CD4-positive, alpha-beta T cell treated with Interleukin-4 for 1 hour (primary cell): Measurements from ENCODE around the gene LBX1.

ENCODE experiments used
- DNase-seq, 2 donors: peaks; one replicate each; pipeline ENCODE4 v3.0.0-alpha.2; 2020 to 2022

Gene LBX1

GRCh38 chr10:101241840-101242707 is 12.8 kb upstream of the LBX1 start:
- DNase-seq, result no peak

- DNase-seq, result no peak
These were observed 9.5 kb upstream of the LBX1 start for GRCh38 chr10:101238732-101239105.

- DNase-seq, result no peak
These were observed 8.9 kb upstream of the LBX1 start for GRCh38 chr10:101237982-101238731.

- no peak for DNase-seq
These were observed 8.1 kb upstream of the LBX1 start for GRCh38 chr10:101237081-101237981.

GRCh38 chr10:101236376-101237080 is 7.3 kb upstream of the LBX1 start:
- DNase-seq, result no peak

GRCh38 chr10:101235766-101236165 is 6.5 kb upstream of the LBX1 start:
- DNase-seq, result no peak

GRCh38 chr10:101234333-101234732 is 5.1 kb upstream of the LBX1 start:
- DNase-seq, result no peak

GRCh38 chr10:101233863-101234262 is 4.6 kb upstream of the LBX1 start:
- no peak for DNase-seq

- no peak for DNase-seq
These were observed 4.2 kb upstream of the LBX1 start for GRCh38 chr10:101233443-101233842.

GRCh38 chr10:101231912-101232689 is 2.8 kb upstream of the LBX1 start:
- DNase-seq, result no peak

- no peak for DNase-seq
These were observed 1.8 kb upstream of the LBX1 start for GRCh38 chr10:101231092-101231491.

GRCh38 chr10:101230183-101230917 is 1.1 kb upstream of the LBX1 start:
- no peak for DNase-seq

GRCh38 chr10:101228966-101229265 is 347 bp downstream of the LBX1 start:
- DNase-seq, result no peak

GRCh38 chr10:101228153-101228965 is 904 bp downstream of the LBX1 start:
- DNase-seq, result no peak

GRCh38 chr10:101227429-101228152 is 1.7 kb downstream of the LBX1 start:
- DNase-seq, result no peak

- no peak for DNase-seq
These were observed 2.5 kb downstream of the LBX1 start for GRCh38 chr10:101226491-101227428.

- DNase-seq, result no peak
These were observed 3.3 kb downstream of the LBX1 start for GRCh38 chr10:101225846-101226421.
